ENCODE results near the gene FAM171A1. TPM values are rescaled to one million over a fixed set of nuclear protein-coding genes. Genes with fewer than 3 reads are reported as not detected.

Gene FAM171A1
- total and polyA plus RNA-seq, 2 of the 13 experiments (the other 11 are each of a cell fraction or from before 2014, with no cell fraction given), result 21.5 to 34.7 TPM

DNA sequence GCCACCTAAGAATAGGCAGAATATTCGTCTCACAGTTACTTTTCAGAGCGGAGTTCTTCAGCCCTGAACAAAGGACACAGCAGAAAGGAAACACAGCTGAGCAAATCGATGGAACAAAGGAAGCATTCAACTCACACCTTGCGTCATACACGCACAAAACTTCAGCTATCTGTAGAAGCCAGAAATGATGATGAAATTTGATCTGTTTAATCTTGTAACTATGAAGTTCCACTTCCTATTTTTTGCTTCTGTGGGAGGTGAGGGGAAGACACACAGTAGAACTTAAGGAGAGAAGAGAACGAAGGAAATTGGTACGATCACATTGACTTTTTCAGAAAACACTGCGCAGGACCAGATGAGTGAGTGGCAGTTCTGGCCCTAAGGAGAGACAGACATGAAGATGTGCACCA, 26.2 kb downstream of the FAM171A1 start (continued):
- no peak for TF ChIP-seq ZNF562 (CRISPR knock-in tag; IDR thresholded peaks at IDR 0.05; ENCODE audit: borderline replicate concordance)
- TF ChIP-seq, protein P1, sequence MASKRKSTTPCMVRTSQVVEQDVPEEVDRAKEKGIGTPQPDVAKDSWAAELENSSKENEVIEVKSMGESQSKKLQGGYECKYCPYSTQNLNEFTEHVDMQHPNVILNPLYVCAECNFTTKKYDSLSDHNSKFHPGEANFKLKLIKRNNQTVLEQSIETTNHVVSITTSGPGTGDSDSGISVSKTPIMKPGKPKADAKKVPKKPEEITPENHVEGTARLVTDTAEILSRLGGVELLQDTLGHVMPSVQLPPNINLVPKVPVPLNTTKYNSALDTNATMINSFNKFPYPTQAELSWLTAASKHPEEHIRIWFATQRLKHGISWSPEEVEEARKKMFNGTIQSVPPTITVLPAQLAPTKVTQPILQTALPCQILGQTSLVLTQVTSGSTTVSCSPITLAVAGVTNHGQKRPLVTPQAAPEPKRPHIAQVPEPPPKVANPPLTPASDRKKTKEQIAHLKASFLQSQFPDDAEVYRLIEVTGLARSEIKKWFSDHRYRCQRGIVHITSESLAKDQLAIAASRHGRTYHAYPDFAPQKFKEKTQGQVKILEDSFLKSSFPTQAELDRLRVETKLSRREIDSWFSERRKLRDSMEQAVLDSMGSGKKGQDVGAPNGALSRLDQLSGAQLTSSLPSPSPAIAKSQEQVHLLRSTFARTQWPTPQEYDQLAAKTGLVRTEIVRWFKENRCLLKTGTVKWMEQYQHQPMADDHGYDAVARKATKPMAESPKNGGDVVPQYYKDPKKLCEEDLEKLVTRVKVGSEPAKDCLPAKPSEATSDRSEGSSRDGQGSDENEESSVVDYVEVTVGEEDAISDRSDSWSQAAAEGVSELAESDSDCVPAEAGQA (IDR thresholded peaks at IDR 0.05; ENCODE audit: low read depth), result 0 out of 2 replicates have a peak, but pooled peaks have one; percentile 42
- TF ChIP-seq, protein P1 (CRISPR knock-in tag; IDR thresholded peaks at IDR 0.05; ENCODE audit: borderline replicate concordance), result no peak
- TF ChIP-seq ZMAT3 (CRISPR knock-in tag; conservative IDR thresholded peaks at IDR 0.05), result no peak
- TF ChIP-seq, protein P2, sequence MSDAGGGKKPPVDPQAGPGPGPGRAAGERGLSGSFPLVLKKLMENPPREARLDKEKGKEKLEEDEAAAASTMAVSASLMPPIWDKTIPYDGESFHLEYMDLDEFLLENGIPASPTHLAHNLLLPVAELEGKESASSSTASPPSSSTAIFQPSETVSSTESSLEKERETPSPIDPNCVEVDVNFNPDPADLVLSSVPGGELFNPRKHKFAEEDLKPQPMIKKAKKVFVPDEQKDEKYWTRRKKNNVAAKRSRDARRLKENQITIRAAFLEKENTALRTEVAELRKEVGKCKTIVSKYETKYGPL (CRISPR knock-in tag; IDR thresholded peaks at IDR 0.05), result peak; percentile 39; the same call in 1 of the 2 replicates
- TF ChIP-seq ZNF501 (CRISPR knock-in tag; IDR thresholded peaks at IDR 0.05), result no peak
- peak; percentile 64 for TF ChIP-seq ELF1 (CRISPR knock-in tag; IDR thresholded peaks at IDR 0.05)
- TF ChIP-seq MIXL1 (CRISPR knock-in tag; IDR thresholded peaks at IDR 0.05), result peak; percentile 92
- TF ChIP-seq, protein P3, sequence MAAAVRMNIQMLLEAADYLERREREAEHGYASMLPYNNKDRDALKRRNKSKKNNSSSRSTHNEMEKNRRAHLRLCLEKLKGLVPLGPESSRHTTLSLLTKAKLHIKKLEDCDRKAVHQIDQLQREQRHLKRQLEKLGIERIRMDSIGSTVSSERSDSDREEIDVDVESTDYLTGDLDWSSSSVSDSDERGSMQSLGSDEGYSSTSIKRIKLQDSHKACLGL (CRISPR knock-in tag; IDR thresholded peaks at IDR 0.05), result no peak
- TF ChIP-seq HMG20B (CRISPR knock-in tag; conservative IDR thresholded peaks at IDR 0.05), result 0 out of 2 replicates have a peak, but pooled peaks have one; percentile 38
- TF ChIP-seq BRCA1 (CRISPR knock-in tag; IDR thresholded peaks at IDR 0.05), result 0 out of 2 replicates have a peak, but pooled peaks have one; percentile 58
- TF ChIP-seq KAT2B (IDR thresholded peaks at IDR 0.05; ENCODE audit: borderline replicate concordance, low read depth, low read length), result no peak
- no peak for TF ChIP-seq ZNF724P (CRISPR knock-in tag; IDR thresholded peaks at IDR 0.05; ENCODE audit: borderline replicate concordance)
- peak; percentile 84 for TF ChIP-seq RXRB (CRISPR knock-in tag; IDR thresholded peaks at IDR 0.05; ENCODE audit: borderline replicate concordance)
- no peak for TF ChIP-seq ZNF451 (CRISPR knock-in tag; IDR thresholded peaks at IDR 0.05)
- 0 out of 2 replicates have a peak, but pooled peaks have one; percentile 72 for TF ChIP-seq MIER3 (CRISPR knock-in tag; IDR thresholded peaks at IDR 0.05; ENCODE audit: borderline replicate concordance)
- no peak for TF ChIP-seq MTF2 (CRISPR knock-in tag; IDR thresholded peaks at IDR 0.05; ENCODE audit: borderline replicate concordance)
- no peak for TF ChIP-seq SOX6 (IDR thresholded peaks at IDR 0.05)
- TF ChIP-seq SOX6 (CRISPR knock-in tag; IDR thresholded peaks at IDR 0.05), result peak; percentile 99
- peak; percentile 80; the same call in 1 of the 2 replicates for TF ChIP-seq ZKSCAN5 (CRISPR knock-in tag; IDR thresholded peaks at IDR 0.05)
- no peak for TF ChIP-seq ZNF570 (CRISPR knock-in tag; IDR thresholded peaks at IDR 0.05; ENCODE audit: borderline replicate concordance)
- TF ChIP-seq DR1 (CRISPR knock-in tag; IDR thresholded peaks at IDR 0.05), result no peak
- TF ChIP-seq KLF16 (CRISPR knock-in tag; IDR thresholded peaks at IDR 0.05), result peak in 1 of 2 experiments; percentile 90; a peak in 2 of 4 replicates
- TF ChIP-seq ZNF207 (IDR thresholded peaks at IDR 0.05; ENCODE audit: borderline replicate concordance), result no peak
